GM12801 (cell line): ENCODE measurements around the gene DSC2.

ENCODE experiments used
- CTCF ChIP-seq: IDR thresholded peaks from one replicate; pipeline ENCODE4 v1.5.1; 2011; ENCODE audit warnings: control low read depth; ENCODE audit not compliant: insufficient read length; ENCODE audit errors: extremely low read depth

DSC2 gene

DNA sequence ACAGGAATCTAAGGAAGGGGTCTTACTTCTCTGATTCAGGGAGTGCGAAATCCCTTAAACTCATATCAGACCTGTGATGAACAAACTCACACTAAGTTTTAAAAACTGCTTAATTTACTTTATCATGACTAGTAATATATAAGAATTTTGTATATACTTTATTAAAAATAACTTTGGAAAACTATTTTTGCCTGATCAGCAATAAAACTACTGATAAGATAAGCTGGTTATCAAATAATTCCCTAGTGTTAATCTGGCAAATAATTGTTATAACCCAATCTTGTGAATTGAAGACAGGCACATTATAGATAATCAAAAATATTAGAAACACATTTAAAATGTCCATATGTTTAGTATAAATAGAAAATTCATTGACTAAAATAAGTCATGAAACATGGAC, 36.0 kb downstream of the DSC2 start:
- TF ChIP-seq CTCF = no peak

DNA sequence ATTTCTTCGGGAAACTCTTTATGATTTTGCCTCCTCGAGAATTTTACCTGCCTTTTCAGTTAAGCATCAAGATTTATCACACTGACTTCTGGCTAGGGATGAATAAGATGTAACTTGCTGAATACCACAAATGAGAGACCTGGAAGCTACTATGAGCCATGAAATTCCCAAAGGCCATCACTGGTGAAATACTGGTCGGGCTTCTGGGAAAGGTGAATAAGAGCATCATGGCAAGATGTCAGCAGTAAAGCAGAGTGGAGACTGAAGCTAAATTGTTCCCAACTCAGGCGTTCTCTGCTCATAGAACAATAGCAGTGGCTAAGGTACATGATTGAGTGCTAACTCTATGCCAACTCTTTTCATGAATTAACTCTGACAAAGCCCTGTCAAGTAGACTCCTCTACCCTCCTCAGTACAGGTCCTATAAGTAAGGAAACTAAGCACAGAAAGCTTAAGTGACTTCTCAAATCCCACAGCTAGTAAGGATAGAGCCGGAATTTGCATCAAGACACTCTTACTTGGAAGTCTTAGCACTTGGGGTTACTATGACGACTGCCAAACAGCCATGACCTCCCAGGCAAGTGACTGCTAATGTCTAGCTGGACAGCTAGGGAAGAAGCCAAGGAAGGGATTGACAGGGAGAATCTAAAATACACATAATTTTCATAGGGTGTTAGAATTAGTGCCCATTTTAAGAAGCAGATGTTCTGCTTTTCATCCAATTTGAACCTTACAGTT, 37.0 kb downstream of the DSC2 start:
- no peak for TF ChIP-seq CTCF

- no peak for TF ChIP-seq CTCF
These were observed 38.1 kb downstream of the DSC2 start for GRCh38 chr18:31064130-31064529.

DNA sequence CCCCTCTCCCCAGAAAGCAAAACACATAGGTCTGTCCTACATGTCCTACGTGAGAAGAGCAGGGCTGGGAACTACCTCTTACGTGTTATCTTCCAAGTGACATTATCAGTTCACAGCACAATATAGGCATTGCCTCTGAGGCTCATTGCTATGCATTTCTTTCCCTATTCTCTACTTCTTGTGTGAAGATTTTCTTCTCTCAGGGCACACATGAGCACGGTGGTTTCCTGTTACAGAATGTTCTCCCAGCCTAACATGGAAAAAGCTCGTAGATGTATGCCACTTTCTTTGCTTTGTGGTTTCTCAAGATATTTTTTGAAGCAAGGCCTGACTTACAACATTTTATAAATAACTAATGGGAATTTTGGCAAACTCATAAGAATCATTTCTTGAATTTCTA, 40.3 kb downstream of the DSC2 start:
- no peak for TF ChIP-seq CTCF

DNA sequence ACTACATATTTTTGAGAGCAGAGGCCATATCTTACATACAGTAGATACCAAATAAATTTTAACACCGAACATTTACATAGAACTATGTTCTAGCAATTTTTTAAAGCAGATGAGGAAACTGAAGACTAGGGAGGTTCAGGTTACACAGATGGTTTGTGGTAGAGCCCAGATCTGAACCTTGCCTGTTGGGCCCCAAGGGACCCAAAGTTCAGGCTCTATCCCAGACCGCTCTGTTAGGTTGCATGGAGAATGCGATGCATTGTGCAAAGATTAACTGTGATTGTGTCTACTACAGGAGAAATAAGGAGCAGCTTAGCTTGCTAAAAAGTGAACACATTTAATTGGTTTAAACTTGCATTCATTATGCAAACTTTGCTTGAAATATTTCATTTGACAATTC, 43.3 kb downstream of the DSC2 start:
- no peak for TF ChIP-seq CTCF

- TF ChIP-seq CTCF = no peak
These were observed 44.3 kb downstream of the DSC2 start for GRCh38 chr18:31057917-31058316.

GRCh38 chr18:31057051-31057450, 45.2 kb downstream of the DSC2 start:
- TF ChIP-seq CTCF = no peak
